Esophagus muscularis mucosa (tissue), 4 donors: ENCODE measurements around the gene TTC7B. TPM values are rescaled to one million over a fixed set of nuclear protein-coding genes. Genes with fewer than 3 reads are reported as not detected.
A peak's percentile ranks its signal among the peaks of the same experiment; 100 is the strongest.
"Not testable (repeated sequence)": the region's sequence is repeated elsewhere in the genome, so short reads cannot be mapped to it uniquely, and the experiment has no call there.

Experiments
- DNase-seq: peaks from one replicate; pipeline ENCODE4 v3.0.0-alpha.2; 2017; ENCODE audit errors: extremely low spot score
- H3K27ac ChIP-seq, 4 donors: fragments of 200-600 bp; sonication (generic); replicated peaks in 1 of 4; 1 replicate in 3 of 4; 2 replicates in 1 of 4; pipeline ENCODE4 v1.5.1; 2016 to 2019; ENCODE audit warnings: mild to moderate bottlenecking in 1 of 4
- H3K27me3 ChIP-seq, 4 donors: fragments of 200-600 bp; sonication (generic); one replicate each; pipeline versions ENCODE4 v1.5.1 to v1.6.0; 2016 to 2019
- H3K36me3 ChIP-seq, 4 donors: fragments of 200-600 bp; sonication (generic); one replicate each; pipeline ENCODE4 v1.5.1; 2016 to 2019
- H3K4me1 ChIP-seq, 4 donors: fragments of 200-600 bp; sonication (generic); one replicate each; pipeline ENCODE4 v1.5.1; 2016 to 2019
- H3K4me3 ChIP-seq, 4 donors: fragments of 200-600 bp; sonication (generic); 1 replicate in 2 of 4; 2 replicates in 2 of 4; pipeline ENCODE4 v1.5.1; 2016 to 2019; ENCODE audit warnings: mild to moderate bottlenecking in 4 of 4, moderate library complexity in 1 of 4
- H3K9me3 ChIP-seq, 4 donors: fragments of 200-600 bp; sonication (generic); 1 replicate in 3 of 4; 2 replicates in 1 of 4; pipeline ENCODE4 v1.5.1; 2016 to 2019
- EP300 ChIP-seq: sonication (generic); formaldehyde crosslinking; IDR thresholded peaks from one replicate; pipeline ENCODE4 v1.6.1; 2017; ENCODE audit warnings: antibody characterized with exemption
- POLR2A ChIP-seq: fragments of 450-650 bp; IDR thresholded peaks from one replicate; pipeline ENCODE4 v1.6.1; 2017; ENCODE audit warnings: antibody characterized with exemption, moderate library complexity, mild to moderate bottlenecking, low read depth
- POLR2AphosphoS5 ChIP-seq, 2 donors: sonication (generic); formaldehyde crosslinking; IDR thresholded peaks; one replicate each; pipeline ENCODE4 v1.6.1; 2017; ENCODE audit warnings: antibody characterized with exemption in 2 of 2
- WGBS: methylation state at CpG from one replicate; pipeline ENCODE4 v1.1.5; 2018; 5-methylcytosine and 5-hydroxymethylcytosine counted together
- intact Hi-C: fragments of 100-400 bp; cut with DNase I; formaldehyde crosslinking; loops from one replicate; pipeline ENCODE4 v1.15.1; 2023
- total RNA-seq, 4 donors: library from RNA; depleted of rRNA; stranded (reverse); fragments of >200 nt; gene quantifications; one replicate each; pipeline versions ENCODE4 v1.1.0 to v1.2.1, GENCODE V29; 2016
- TF ChIP-seq, protein P1 (sequence below), 3 experiments: fragments of 200-600 bp in 2 of 3; fragments of 450-650 bp in 1 of 3; sonication (generic) in 2 of 3; IDR thresholded peaks; one replicate each; pipeline ENCODE4 v1.5.1; 2017 to 2019; ENCODE audit warnings: antibody characterized with exemption in 3 of 3, mild to moderate bottlenecking in 2 of 3, moderate library complexity in 1 of 3

The TTC7B gene
- total RNA-seq, 4 donors from 2014 or later, result 54.4 to 148 (median 113) TPM

DNA sequence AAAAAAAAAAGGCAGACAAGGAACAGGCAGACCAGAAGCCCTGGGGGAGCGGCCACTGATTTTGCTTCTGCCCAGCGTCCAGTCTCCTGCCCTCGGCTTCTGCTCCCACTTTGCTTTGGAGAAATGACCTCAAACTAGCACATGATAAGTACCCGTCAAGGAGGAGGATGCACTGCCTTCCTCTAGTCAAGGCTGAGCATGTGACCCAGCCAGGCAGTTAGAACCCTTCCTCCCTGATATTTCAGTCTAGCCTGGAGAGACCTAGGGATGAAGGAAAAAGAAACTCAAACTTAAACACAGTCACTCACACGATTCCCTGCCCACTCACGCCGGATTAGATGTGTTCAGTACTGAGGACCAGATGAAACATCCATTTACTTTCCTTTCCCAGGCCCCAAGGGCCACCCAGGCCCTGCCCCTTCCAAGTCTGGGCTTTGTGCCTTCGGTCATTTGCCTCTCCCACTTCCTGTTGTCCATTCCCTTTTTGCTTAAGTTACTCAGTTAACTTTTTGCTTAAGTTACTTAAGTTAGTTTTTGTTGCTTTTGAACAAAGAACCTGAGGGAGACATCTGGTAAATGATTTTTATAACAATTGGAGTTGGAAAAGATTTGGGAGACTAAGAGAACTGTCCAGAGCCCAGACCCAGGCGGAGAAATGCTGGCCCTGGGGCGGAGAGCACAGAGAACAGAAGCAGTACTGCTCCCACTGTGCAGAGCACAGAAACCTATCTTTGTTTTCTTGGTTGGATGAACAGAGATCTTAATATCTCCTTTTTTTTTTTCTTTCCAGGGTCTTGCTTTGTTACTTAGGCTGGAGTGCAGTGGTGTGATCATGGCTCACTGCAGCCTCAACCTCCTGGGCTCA is 23.0 kb upstream of the TTC7B start:
- WGBS, result 44% methylated on average over 10 of the region's 10 CpGs
- Histone ChIP-seq H3K9me3 (no peaks in the 10 kb centered on the region), H3K4me3 (peak overlapping the region in 3 of 4 donors; percentile 1 to 20 (median 9)), H3K27ac (peak overlapping the region; percentile 45 to 70 (median 62)), H3K36me3 (no peaks in the 10 kb centered on the region), H3K4me1 (peaks cover 0 to 12% (median 6%) of the 10 kb centered on the region in 4 donors), H3K27me3 (no peaks in the 10 kb centered on the region)
- intact Hi-C loops, result no loop called here
- DNase-seq, result peak; percentile 91
- TF ChIP-seq, protein P1, sequence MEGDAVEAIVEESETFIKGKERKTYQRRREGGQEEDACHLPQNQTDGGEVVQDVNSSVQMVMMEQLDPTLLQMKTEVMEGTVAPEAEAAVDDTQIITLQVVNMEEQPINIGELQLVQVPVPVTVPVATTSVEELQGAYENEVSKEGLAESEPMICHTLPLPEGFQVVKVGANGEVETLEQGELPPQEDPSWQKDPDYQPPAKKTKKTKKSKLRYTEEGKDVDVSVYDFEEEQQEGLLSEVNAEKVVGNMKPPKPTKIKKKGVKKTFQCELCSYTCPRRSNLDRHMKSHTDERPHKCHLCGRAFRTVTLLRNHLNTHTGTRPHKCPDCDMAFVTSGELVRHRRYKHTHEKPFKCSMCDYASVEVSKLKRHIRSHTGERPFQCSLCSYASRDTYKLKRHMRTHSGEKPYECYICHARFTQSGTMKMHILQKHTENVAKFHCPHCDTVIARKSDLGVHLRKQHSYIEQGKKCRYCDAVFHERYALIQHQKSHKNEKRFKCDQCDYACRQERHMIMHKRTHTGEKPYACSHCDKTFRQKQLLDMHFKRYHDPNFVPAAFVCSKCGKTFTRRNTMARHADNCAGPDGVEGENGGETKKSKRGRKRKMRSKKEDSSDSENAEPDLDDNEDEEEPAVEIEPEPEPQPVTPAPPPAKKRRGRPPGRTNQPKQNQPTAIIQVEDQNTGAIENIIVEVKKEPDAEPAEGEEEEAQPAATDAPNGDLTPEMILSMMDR (IDR thresholded peaks at IDR 0.05), result no peak
- peak; percentile 40 to 45 for TF ChIP-seq POLR2AphosphoS5 (IDR thresholded peaks at IDR 0.05)

DNA sequence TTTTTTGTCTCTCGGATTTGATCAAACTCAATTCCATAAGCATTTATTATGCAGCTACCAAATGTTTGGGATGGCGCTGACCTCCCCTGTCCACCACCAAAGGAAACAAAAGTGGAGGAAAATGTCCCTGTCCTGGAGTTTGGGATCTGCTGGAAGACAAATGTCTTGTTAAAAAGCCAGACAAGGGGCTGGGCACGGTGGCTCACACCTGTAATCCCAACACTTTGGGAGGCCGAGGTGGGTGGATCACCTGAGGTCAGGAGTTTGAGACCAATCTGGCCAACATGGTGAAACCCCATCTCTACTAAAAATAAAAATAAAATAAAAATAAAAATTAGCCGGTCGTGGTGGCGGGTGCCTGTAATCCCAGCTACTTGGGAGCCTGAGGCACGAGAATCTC is 22.3 kb upstream of the TTC7B start:
- H3K4me3 ChIP-seq, H3K9me3 ChIP-seq, intact Hi-C loops, DNase-seq, H3K36me3 ChIP-seq, H3K27me3 ChIP-seq: not testable (repeated sequence)
- peak overlapping the region; percentile 45 to 70 (median 62) for H3K27ac ChIP-seq
- 94% methylated on average over 8 of the region's 8 CpGs for WGBS
- H3K4me1 ChIP-seq, result peaks cover 0 to 12% (median 6%) of the 10 kb centered on the region in 4 donors

DNA sequence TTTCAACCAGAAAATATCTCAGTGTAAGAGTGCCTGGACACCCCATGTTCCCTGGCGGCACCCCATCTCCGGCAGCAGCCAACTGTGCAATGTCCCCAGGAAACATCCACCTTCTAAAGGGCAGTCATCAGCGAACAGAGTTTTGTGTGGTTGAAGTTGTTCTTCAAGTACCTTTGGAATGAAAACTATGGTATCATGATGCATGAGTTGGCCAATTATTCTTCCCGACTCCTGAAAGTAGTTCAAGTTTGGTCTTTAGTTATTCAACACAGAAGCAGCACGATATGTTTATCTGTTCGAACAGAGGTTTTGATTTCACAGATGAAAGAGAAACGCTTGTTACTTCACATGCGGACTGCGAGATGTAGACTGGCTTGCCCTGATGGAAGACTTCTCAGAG is 21.1 kb upstream of the TTC7B start:
- H3K4me3 ChIP-seq, result no peak overlapping the region
- no peaks in the 10 kb centered on the region for H3K27me3 ChIP-seq
- intact Hi-C loops, result no loop called here
- WGBS, result 91% methylated on average over 9 of the region's 9 CpGs
- peak; percentile 68 for DNase-seq
- H3K9me3 ChIP-seq, result no peaks in the 10 kb centered on the region
- TF ChIP-seq, protein P1 (IDR thresholded peaks at IDR 0.05), result no peak
- TF ChIP-seq POLR2AphosphoS5 (IDR thresholded peaks at IDR 0.05) (no peak), POLR2A (no peak), EP300 (no peak)
- no peaks in the 10 kb centered on the region for H3K36me3 ChIP-seq
- H3K27ac ChIP-seq, result no peak overlapping the region
- H3K4me1 ChIP-seq, result peaks cover 0 to 12% (median 6%) of the 10 kb centered on the region in 4 donors

DNA sequence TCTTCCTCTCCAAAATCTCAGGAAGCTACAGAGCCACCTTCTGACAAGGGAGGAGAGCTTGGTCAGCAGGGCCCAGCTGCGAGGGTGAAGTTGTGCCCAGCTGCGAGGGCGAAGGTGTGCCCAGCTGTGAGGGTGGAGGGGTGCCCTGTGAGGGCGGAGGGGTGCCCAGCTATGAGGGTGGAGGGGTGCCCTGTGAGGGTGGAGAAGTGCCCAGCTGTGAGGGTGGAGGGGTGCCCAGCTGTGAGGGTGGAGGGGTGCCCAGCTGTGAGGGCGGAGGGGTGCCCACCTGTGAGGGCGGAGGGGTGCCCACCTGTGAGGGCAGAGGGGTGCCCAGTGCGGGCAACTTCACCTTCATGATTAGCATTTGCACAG is 20.4 kb upstream of the TTC7B start:
- 89% methylated on average over 3 of the region's 7 CpGs for WGBS
- DNase-seq, result no peak
- intact Hi-C loops, result no loop called here

DNA sequence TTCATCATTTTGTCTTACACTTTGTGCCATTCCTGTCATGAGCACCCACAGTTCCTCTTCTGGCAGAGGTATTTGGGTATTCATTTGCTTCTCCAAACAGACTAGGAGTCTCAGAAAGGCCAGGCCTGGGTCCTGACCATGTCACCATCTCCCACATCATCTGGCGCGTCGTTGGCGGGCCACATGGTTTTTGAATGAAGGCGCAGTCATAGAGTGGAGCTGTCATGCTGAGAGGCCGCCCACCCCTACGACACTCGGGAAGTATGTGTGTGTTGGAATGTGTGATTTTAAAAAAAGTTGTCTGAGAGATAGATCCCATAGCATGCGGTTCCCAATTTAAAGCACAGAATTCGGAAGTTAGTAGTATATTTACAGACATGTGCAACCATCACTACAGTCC is 15.6 kb upstream of the TTC7B start:
- Histone ChIP-seq H3K4me1 (peaks cover 11 to 17% (median 13%) of the 10 kb centered on the region in 4 donors), H3K36me3 (no peaks in the 10 kb centered on the region), H3K4me3 (no peak overlapping the region), H3K9me3 (no peaks in the 10 kb centered on the region), H3K27ac (no peak overlapping the region), H3K27me3 (no peaks in the 10 kb centered on the region)
- no peak for TF ChIP-seq EP300
- TF ChIP-seq, protein P1 (IDR thresholded peaks at IDR 0.05), result no peak
- TF ChIP-seq POLR2A, result no peak
- no peak for TF ChIP-seq POLR2AphosphoS5 (IDR thresholded peaks at IDR 0.05)
- 92% methylated on average over 10 of the region's 10 CpGs for WGBS
- no peak for DNase-seq
- intact Hi-C loops, result no loop called here

More for the DNA sequence above, 20.4 kb upstream of the TTC7B start:
- no peaks in the 10 kb centered on the region for H3K36me3 ChIP-seq
- H3K4me1 ChIP-seq, result peaks cover 0 to 12% (median 6%) of the 10 kb centered on the region in 4 donors
- no peak overlapping the region for H3K4me3 ChIP-seq
- H3K27me3 ChIP-seq, result no peaks in the 10 kb centered on the region
- no peak overlapping the region for H3K27ac ChIP-seq
- TF ChIP-seq POLR2A, result no peak
- TF ChIP-seq, protein P1 (IDR thresholded peaks at IDR 0.05), result no peak
- TF ChIP-seq EP300, result no peak
- no peak for TF ChIP-seq POLR2AphosphoS5 (IDR thresholded peaks at IDR 0.05)
- no peaks in the 10 kb centered on the region for H3K9me3 ChIP-seq
